GM12801 (cell line): ENCODE results near the gene PGGHG.

Experiments used
- CTCF ChIP-seq: IDR thresholded peaks from one replicate; pipeline ENCODE4 v1.5.1; 2011; ENCODE audit warnings: control low read depth; ENCODE audit not compliant: insufficient read length; ENCODE audit errors: extremely low read depth

The PGGHG gene

DNA sequence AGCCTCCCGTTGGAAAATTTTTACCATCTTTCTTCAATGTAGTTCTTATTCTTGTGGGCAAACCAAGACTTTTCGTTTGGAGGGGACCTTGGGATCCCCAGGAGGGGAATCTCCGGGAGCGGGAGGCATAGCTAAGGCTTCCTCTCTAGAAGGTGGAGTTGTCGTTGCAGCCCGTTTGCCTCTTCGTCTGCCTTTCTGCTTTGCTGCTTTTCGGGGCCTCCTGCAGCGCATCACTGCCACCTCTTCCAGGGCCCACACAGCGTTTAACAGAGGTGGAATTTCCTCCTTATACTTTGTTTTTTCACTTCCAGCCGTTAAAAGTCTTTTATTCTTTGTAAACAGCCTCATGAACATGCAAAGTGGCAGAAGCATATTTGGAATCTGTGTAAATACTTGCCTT is 35.2 kb downstream of the PGGHG start:
- TF ChIP-seq CTCF, result no peak

DNA sequence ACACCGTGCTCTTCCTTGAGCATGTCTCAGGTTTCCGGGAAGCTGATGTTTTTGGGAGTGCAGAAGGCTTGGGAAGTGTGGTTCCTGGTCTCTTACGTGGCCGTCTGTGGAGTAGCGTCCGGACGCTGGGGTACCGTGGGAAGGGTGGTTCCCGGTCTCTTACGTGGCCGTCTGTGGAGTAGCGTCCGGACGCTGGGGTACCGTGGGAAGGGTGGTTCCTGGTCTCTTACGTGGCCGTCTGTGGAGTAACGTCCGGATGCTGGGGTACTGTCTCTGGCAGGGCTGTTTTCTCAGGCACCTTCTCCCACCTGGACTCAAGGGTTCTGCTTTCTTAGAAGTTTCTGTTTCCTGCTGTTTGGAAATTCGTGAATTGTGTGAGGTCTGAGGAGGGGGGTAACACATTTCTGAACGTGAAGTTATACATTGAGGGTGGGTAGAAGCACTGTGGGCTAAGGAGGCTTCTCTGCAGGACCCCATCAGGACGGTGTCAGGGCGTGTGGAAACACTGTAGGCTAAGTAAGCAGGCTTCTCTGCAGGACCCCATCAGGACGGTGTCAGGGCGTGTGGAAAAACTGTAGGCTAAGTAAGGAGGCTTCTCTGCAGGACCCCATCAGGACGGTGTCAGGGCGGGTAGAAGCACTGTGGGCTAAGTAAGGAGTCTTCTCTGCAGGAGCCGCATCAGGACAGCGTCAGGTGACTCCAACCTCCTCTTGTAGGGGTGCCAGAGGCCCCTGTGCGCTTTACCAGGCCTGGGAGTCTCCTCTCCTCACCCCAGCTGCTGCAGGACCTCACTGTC is 37.1 kb downstream of the PGGHG start:
- TF ChIP-seq CTCF, result no peak

GRCh38 chr11:326592-326841 is 37.6 kb downstream of the PGGHG start:
- no peak for TF ChIP-seq CTCF

GRCh38 chr11:326842-327580 is 38.1 kb downstream of the PGGHG start:
- TF ChIP-seq CTCF, result no peak

DNA sequence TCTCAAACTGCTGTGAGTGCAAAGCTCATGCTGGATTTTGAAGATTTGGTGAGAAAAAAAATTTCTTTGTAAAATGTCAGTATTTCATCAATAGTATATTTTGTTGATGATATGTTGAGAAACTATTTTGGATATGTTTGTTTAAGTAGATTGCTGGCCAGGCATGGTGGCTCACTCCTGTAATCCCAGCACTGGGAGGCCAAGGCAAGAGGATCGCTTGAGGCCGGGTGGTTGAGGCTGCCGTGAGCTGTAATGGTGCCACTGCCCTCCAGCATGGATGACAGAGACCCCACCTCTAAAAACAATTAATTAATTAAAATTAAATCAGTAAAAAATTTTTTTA is 38.6 kb downstream of the PGGHG start:
- no peak for TF ChIP-seq CTCF

DNA sequence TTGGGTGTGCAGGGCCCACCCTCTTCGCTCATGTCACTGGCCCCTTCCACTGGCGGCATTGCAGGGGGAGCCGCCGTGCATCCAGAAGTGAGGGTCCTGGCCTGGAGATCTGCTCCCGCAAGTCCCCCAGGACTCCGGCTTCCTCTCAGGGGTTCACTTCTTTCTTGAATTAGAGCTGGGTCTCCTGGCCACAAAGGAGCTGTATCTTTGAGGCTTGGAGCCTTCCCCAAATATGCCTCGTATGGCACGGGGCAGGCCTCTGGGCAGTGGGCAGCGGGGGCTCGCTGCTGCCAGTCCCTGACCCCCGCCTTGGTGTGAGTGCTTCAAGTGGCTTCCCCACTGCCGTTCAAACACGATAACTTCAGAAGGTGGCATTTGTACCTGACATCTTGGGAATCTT is 39.1 kb downstream of the PGGHG start:
- no peak for TF ChIP-seq CTCF

DNA sequence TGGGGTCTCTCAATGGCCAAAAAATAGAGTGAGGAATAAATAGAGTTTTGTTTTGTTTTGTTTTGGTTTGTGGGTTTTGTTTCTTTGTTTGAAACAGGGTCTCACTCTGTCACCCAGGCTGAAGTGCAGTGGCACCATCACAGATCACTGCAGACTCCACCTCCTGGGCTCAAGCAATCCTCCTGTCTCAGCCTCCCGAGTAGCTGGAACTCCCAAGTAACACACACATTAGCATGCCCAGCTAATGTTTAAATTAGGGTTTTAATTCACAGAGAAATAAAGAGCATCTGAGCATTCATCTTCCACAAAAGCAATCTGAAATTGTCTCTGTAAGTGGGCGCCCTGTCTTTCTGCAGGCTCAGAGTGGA is 40.9 kb downstream of the PGGHG start:
- no peak for TF ChIP-seq CTCF
